NCI-H748 treated with DMSO at 0.1 percent for 48 hours (cell line): Measurements from ENCODE around the gene PDZRN4.
A peak's percentile ranks its signal among the peaks of the same experiment; 100 is the strongest.
"Not testable (repeated sequence)": the region's sequence is repeated elsewhere in the genome, so short reads cannot be mapped to it uniquely, and the experiment has no call there.

Source experiments
- DNase-seq: peaks from one replicate; lab custom pipeline; 2025; lab: John Stamatoyannopoulos, UW

Gene PDZRN4

DNA sequence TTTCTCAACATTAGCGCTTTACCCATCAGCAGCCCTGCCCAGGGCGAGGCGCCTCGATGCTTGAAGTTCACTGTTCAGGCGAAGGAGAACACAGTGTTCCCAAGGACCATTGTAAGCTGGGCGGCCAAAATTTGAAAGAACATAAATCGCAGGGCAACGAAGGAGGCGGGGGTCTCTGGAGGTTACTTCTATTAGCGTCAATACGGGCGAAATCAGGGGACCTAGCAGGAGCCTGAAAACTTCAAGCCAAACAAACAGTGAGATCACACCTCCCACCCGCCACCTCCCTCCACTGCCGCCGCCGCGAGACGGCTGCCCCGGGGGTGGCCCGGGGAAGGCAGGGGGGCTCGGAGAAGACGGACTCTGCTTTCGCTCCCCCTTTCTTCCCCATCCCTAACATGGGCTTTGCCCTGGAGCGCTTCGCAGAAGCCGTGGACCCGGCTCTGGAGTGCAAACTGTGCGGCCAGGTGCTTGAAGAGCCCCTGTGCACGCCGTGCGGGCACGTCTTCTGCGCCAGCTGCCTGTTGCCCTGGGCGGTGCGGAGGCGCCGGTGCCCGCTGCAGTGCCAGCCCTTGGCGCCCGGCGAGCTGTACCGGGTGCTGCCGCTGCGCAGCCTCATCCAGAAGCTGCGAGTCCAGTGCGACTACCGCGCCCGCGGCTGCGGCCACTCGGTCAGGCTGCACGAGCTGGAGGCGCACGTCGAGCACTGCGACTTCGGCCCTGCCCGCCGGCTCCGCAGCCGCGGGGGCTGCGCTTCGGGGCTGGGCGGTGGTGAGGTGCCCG is at the start of gene PDZRN4:
Gene PDZRN4 (plus strand): TSS at position 263 of the 783 bp plus-strand sequence.
- DNase-seq = peak; percentile 35

DNA sequence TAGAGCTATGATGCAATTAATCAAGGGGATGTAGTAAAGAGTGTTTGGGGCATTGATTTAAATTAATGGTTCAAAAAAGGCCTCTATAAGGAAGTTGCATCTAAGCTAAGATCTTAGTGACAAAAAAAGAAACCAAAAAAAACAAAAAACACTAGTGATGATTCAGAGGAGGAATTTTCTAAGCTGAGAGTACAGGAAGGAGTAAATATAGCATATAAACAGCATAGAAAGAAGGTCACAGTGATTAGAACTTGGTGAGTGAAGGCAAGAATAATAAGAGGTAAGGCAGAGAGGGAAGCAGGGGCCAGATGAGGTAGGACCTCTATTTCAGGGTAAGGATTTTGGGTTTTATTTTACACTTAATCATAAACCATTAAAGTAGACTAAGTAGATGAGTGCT is 48.0 kb upstream of the PDZRN4 start:
- no peak for DNase-seq

- DNase-seq = no peak
These were observed 47.0 kb upstream of the PDZRN4 start for GRCh38 chr12:41141104-41141503.

- DNase-seq = no peak
These were observed 45.7 kb upstream of the PDZRN4 start for GRCh38 chr12:41142376-41142775.

DNA sequence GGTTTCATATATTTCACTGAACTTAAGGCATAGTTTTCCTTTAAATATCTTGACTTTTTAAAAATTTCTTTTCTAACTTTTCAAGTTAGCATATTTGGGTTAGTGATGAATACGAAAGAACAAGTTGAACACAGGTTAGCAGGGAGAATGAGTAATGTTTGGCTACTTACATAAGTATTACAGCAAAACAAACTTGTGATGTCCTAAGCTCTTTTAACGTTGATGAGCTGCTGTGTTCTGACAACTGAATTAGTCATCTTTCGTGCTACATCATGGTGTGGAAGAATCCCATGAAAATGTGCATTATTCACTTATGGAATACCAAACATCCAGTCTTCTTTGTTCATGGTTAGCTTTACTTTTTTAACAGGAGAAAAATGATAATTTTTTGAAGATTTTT is 36.3 kb upstream of the PDZRN4 start:
- DNase-seq = no peak

DNA sequence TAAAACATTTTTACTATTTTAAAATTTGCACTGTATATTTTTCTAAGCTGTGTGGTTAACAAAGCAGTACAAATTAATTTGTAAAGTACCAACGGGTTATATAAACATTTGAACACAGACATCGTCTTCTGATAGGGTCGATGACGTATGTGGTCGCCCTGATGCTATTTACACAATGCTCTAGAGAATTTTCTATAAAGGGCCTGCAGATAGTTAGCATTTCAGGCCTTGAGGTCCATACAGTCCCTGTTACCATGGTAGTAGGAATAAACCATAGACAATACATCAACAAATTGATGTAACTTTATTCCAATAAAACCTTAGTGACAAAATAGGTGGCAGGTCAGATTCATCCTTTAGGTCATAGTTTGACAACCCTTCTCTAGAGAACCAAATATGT is 25.7 kb upstream of the PDZRN4 start:
- DNase-seq = no peak

- DNase-seq = no peak
These were observed 20.4 kb upstream of the PDZRN4 start for GRCh38 chr12:41167701-41168100.

GRCh38 chr12:41174602-41175001 is 13.5 kb upstream of the PDZRN4 start:
- no peak for DNase-seq

DNA sequence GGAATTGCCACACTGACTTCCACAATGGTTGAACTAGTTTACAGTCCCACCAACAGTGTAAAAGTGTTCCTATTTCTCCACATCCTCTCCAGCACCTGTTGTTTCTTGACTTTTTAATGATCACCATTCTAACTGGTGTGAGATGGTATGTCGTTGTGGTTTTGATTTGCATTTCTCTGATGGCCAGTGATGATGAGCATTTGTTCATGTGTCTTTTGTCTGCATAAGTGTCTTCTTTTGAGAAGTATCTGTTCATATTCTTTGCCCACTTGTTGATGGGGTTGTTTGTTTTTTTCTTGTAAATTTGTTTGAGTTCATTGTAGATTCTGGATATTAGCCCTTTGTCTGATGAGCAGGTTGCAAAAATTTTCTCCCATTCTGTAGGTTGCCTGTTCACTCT is 8.6 kb upstream of the PDZRN4 start:
- DNase-seq = not testable (repeated sequence)

DNA sequence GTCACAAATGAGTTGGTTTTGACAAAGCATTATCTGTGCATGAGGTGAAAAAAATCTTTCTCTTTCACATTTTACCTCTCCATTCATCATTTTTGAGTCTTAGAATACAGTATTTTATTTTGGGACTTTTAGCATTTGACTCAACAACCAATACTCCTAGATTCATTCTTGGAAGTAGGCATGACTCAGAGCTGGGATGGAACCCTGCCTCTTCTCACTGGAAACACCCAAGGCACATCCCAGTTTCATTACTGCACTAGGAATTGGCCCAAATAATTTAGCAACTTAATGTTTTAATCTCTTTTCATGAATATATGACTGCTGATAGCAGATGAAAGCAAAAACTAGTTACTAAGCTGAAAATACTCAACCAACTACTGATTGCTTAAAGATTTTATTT is 3.3 kb upstream of the PDZRN4 start:
- DNase-seq = no peak

DNA sequence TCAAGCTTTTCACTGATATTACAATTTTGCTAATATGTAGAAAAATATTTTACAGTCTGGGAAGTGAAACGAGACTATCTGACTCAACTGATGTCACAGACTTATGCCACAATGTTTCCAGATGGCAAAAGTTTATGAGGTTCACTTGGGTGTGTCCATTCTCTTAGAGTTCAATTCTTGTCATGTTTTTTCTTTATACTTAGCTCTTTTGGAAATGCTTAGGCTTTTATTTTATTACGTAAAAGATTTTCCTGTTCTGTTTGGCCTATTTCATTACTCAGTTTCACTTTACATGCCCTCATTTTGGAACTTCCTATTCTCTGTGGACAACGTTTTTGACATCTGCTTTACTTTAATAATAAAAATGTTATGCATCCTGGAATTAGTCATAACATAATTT is 2.1 kb upstream of the PDZRN4 start:
- no peak for DNase-seq

DNA sequence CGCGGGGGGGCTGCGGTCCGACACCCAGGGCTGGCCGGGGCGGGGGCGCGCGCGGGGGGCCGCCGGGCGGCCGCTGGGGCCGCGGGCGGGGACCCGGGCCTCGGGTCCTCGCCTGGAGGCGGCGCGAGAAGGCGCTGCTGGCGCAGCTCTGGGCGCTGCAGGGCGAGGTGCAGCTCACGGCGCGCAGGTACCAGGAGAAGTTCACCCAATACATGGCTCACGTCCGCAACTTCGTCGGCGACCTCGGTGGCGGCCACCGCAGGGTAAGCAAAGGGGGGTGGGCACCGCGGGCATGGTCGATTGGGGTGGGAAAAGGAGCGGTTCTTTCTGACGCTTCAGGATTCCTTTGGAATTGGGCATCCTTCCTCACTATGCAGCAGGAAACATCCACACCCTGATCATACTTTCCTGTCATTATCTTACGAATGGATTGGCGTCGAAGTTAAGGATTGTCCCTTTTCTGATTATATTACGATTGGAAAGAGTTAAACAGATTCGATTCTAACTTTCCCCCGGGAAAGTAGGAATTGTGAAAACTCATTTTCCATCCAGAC is 798 bp downstream of the PDZRN4 start:
- DNase-seq = no peak

GRCh38 chr12:41189395-41190251 is 1.5 kb downstream of the PDZRN4 start:
- peak; percentile 42 for DNase-seq

DNA sequence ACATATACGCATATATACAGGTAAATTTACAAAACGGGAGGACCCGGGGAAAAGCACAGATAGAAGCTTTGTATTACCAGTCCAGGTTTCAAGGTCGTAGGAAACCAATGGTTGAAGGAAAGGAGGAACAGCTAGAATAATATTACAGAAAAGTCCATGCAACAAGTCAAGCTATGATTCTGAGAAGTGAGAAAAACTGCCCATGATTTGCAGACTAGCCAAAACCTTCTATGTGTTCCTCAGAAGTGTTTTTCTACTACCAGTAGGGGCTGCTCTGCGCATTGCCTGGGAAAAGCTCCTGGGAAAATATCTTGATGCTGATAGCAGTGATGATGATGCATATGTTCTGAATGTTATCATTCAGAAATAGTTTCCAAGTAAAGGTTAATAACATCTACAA is 2.2 kb downstream of the PDZRN4 start:
- DNase-seq = peak; percentile 68

DNA sequence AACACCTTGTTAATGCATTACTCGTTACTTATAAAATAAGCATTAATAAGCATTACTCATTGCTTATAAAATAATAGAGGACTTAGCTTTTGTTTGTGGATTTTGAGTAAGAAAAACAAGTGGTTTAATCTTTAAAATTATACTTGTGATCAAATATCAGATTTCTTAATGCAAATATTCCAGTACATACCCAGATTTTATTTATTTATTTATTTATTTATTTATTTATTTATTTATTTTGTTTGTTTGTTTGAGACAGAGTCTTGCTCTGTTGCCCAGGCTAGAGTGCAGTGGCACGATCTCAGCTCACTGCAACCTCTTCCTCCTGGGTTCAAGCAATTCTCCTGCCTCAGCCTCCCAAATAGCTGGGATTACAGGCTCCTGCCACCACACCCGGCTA is 3.4 kb downstream of the PDZRN4 start:
- DNase-seq = not testable (repeated sequence)

DNA sequence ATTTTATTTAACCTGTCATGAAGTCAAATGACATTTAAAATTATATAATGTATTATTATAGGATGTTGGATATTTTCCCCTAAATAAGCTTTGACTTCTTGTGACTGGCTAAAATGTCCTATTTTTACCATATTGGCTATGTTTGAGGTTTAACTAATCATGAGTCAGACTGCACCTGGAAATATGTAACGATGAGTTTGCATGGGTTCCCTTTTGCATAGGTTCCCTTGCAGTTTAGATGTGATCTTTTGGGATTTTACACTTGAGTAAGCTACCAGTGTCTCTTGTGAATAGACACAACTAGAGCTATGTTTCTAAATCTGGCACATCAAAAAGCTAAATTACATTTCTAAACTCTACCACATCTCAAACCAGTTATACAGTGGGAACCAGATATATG is 5.2 kb downstream of the PDZRN4 start:
- DNase-seq = no peak

GRCh38 chr12:41202051-41202450 is 13.9 kb downstream of the PDZRN4 start:
- DNase-seq = no peak

- DNase-seq = no peak
These were observed 17.1 kb downstream of the PDZRN4 start for GRCh38 chr12:41205070-41205709.

GRCh38 chr12:41206298-41206697 is 18.2 kb downstream of the PDZRN4 start:
- DNase-seq = no peak

- DNase-seq = no peak
These were observed 23.3 kb downstream of the PDZRN4 start for GRCh38 chr12:41211448-41211847.

DNA sequence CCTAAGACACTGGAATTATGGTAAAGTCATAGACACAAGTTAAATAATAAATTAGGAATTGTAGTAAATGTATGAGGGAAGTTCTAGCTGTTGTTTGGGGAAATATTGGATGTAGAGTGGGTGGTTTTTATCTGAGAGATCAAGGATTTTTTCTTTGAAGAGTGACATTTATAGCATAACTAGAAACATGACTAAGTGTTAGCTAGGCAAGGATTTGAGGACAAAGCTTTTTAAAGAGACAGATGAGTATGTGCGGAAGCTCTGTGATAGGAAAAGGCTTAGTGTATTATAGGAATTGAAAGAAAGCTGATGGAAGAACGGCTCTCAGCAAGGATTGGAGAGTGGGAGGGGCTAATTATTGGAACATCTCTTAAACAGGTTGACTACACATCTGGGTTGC is 24.5 kb downstream of the PDZRN4 start:
- no peak for DNase-seq

- DNase-seq = no peak
These were observed 25.0 kb downstream of the PDZRN4 start for GRCh38 chr12:41213107-41213506.
